ENCODE results near the gene OTX1.

Gene OTX1

DNA sequence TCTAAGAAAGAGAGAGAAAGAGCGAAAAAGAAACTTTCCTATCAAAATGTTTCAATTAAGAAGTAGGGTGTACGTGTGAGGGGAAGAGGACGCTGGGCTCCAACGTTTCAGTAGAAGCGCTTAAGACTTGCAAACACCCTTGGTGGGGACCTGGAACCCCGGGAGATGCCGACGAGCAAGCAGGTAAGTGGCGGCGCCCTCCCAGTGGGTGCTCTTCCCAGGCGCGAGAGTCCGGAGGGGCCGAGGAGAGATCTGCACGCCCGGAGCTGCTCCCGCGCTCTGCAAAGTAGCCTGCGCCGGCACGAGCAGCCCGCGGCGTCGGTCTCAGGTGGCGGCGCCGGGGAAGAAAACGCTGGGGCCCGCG lies 678 bp upstream of the OTX1 start:
- Histone ChIP-seq H3K4me1 (peaks cover 7% of the 10 kb centered on the region), H3K9me3 (no peaks in the 10 kb centered on the region), H3K4me3 (peak overlapping the region; percentile 66), H3K27me3 (ENCODE audit: low read depth) (no peaks in the 10 kb centered on the region), H3K36me3 (replicated peaks) (peaks cover 27% of the 10 kb centered on the region)
- DNase-seq (ENCODE audit: low spot score in 2 of 2) = peak in 1 of 2 experiments; percentile 63
- in situ Hi-C loops (cut with MboI; ENCODE audit: low sequenced_read_pairs) = loop anchor here (25.0 kb wide), 2 partner anchors 263 to 588 kb away; no protein-coding TSS in a partner anchor

DNA sequence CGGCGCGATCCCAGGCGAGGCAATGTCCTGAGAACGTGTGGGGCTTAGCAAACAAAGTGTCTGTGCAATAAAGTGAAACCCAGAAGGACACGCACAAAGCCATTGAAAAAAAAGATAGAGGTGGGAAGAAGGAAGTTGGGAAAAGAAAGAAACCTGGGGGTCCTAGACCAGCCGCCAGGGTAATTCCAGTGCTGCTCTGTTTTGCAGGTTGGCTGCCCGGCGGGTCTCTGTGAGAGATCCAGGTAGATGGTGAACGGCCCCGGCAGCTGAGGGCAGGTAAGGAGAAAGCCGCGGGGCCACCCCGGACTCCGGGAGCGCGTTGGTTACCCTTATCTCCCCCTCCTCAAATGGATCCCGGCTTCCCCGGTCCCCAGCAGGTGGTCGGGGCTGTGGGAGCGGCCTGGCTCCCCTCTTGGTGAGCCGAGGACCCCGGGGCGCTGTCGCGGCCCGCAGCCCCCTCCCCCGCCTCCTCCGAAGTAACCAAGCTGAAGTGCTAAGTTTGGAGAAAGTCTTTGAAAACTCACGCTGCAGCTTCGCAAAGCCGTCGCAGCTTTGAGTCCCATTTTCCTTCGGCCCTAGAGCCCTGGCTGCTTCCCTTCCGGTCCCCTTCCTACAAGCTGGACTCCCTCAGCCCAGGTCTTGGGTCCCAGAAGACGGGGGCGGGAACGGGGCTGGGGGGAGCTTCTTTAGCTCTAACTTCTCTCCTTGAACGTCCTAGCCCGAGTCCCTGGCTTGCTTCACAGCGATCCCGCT lies 588 bp downstream of the OTX1 start:
- in situ Hi-C loops (cut with MboI; ENCODE audit: low sequenced_read_pairs) = no loop called here
- H3K36me3 ChIP-seq (replicated peaks) = peaks cover 39% of the 10 kb centered on the region
- H3K9me3 ChIP-seq = no peaks in the 10 kb centered on the region
- no peaks in the 10 kb centered on the region for H3K27me3 ChIP-seq (ENCODE audit: low read depth)
- H3K4me1 ChIP-seq = peaks cover 7% of the 10 kb centered on the region
- peak; percentile 10 to 45 for DNase-seq (ENCODE audit: low spot score in 2 of 2)
- peak overlapping the region; percentile 66 for H3K4me3 ChIP-seq

DNA sequence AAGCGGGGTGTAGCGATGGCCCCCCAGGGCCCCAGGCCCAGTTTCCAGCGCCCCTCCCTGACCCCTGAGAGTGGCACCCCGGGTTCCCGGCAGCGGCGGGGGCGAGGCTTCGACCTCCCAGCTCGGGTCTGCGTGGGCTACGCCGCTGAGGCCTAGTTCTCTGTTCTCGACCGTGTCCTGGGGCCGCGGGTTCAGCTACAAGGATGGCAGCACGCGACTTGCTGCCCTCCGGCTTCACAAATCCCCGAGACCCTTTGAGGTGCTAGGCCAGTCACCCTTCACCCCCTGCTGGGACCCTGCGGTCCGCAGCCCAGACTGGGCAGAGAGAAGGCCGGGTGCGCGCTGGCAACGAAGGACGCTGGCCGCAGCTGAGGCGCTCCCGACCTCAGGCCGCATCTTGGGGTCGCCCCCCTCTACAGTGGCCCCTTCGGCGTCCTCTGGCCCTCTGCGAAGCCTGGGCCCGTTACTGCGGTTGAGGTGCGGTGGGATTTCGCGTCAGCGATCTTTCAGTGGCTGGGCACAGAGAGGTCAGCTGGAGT lies 1.2 kb downstream of the OTX1 start:
- Histone ChIP-seq H3K4me3 (peak overlapping the region; percentile 66), H3K27me3 (ENCODE audit: low read depth) (no peaks in the 10 kb centered on the region)

DNA sequence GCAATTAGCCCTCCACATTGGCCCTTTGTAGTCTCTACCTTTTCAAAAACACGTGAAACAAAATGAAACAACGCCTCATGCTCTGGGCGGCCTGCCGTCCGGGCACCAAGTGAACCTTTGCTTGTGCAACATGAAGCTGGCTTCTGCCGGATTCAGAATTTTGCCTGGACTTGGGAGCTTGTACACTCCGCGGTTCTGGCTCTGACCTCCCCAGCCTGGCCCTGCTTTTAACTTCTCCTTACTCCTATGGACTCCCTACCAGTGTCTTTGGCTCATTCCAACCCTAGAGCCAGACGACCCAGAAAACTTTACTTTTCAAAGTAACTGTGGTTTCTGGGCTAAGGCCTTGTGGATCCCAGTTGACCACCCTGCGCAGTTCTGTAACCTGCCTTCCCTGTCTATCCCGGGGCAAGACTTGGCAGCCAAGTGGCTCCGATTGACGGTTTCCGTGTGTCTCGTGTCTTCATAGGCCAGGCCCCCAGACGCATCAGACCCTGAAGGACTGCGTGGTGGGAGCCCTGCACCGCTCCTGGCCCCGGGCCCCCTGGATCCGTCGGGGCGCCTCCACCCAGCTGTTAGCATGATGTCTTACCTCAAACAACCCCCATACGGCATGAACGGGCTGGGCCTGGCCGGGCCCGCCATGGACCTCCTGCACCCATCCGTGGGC lies 1.9 kb downstream of the OTX1 start:
- Histone ChIP-seq H3K4me1 (peaks cover 7% of the 10 kb centered on the region), H3K9me3 (no peaks in the 10 kb centered on the region), H3K4me3 (no peak overlapping the region), H3K27me3 (ENCODE audit: low read depth) (no peaks in the 10 kb centered on the region), H3K36me3 (replicated peaks) (peaks cover 49% of the 10 kb centered on the region)
- in situ Hi-C loops (cut with MboI; ENCODE audit: low sequenced_read_pairs) = no loop called here
- no peak for DNase-seq (ENCODE audit: low spot score in 2 of 2)

More for the DNA sequence above, 1.2 kb downstream of the OTX1 start:
- DNase-seq (ENCODE audit: low spot score in 2 of 2) = no peak
- in situ Hi-C loops (cut with MboI; ENCODE audit: low sequenced_read_pairs) = no loop called here
- Histone ChIP-seq H3K36me3 (replicated peaks) (peaks cover 44% of the 10 kb centered on the region), H3K4me1 (peaks cover 7% of the 10 kb centered on the region), H3K9me3 (no peaks in the 10 kb centered on the region)

DNA sequence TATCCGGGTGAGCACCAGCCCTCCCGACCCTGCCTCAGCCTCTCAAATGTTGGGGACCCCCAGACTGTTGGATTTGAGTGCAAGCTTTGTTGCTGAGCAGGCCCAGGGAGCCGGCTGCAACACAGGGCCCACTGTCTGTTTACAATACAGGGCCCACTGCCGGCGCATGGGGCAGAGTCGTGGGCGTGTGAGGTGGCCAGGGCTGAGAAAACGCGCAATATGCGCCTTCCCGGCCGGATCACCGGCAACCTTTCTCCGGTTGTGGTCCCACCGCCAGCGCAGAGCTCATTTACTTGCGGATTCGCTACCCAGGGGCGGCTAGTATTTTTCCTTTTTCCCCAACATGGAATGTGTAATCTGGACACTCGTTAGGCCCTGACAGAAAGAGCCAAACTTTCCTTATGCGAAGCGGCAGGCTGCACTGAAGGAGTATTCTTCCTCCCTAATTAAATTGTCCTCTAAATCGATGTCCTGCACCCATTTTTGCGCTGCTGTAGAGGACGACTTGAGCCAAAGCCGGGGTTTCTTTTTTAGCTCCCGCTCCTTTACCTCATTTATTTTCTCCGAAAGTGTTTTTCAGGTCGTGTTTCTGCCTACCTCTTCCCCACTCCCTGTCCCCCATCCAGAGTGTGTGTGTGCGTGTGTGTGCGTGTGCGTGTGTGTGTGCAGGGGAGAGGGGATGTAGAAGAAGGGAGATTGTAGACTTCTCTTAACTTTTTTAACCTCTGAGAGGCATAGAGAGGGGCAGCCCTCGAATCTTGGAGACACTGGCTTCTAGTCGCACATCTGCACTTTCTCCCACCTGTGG lies 2.7 kb downstream of the OTX1 start:
- Histone ChIP-seq H3K4me1 (peaks cover 7% of the 10 kb centered on the region), H3K36me3 (replicated peaks) (peaks cover 50% of the 10 kb centered on the region), H3K4me3 (no peak overlapping the region), H3K9me3 (no peaks in the 10 kb centered on the region), H3K27me3 (ENCODE audit: low read depth) (no peaks in the 10 kb centered on the region)
- in situ Hi-C loops (cut with MboI; ENCODE audit: low sequenced_read_pairs) = no loop called here
- DNase-seq (ENCODE audit: low spot score in 2 of 2) = no peak

DNA sequence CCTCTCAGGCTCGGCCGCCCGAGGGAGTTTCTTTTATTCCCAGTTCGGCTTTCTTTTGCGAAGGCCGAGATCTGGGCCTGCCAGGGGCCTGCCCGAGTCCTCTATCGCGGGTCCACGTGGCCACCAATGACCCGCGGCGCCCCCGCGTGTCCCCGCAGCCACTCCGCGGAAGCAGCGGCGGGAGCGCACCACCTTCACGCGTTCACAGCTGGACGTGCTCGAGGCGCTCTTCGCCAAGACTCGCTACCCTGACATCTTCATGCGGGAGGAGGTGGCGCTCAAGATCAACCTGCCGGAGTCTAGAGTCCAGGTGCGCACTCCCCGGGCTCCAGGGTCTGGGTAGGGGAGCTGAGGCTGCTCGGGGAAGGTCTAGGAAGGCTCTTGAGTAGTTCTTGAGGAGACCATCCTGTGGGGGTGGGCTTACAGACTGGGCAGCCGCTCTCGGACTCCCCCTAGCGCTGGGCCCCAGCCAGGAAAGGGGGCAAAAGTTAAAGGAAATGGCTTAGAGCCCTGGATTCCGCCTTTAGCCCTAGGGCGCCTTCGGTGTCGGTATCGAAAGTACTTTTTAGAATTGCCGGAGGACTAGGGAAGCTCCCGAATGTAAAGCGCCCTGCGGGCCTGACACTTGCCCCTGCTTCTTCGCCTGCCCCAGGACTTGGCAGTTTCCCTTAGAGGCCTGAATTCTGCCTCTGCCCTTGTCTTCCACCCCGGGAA lies 3.4 kb downstream of the OTX1 start:
- Histone ChIP-seq H3K9me3 (no peaks in the 10 kb centered on the region), H3K4me1 (peaks cover 4% of the 10 kb centered on the region; the same call in 1 of the 2 replicates)

DNA sequence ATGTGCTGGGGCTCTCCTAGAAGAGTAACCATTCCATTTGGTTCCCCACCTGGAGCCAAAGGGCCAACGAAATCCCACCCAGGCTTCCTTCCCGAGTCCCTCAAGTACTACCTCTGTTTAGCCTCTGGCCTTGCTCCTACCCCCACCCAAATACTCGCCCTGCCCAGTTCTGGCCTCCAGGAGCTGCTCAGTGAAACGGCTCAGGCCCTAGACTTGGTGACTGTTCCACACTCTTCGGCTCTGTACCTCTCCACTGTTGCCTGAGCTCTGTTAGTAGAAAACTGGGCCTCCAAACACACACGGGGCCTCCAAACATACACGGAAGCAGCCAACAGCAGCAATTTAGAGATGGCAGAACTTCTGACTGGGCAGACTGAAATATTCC lies 4.2 kb downstream of the OTX1 start:
- peaks cover 50% of the 10 kb centered on the region for H3K36me3 ChIP-seq (replicated peaks)
- no peak for DNase-seq (ENCODE audit: low spot score in 2 of 2)
- no peak overlapping the region for H3K4me3 ChIP-seq
- no peaks in the 10 kb centered on the region for H3K4me1 ChIP-seq
- no peaks in the 10 kb centered on the region for H3K27me3 ChIP-seq (ENCODE audit: low read depth)
- in situ Hi-C loops (cut with MboI; ENCODE audit: low sequenced_read_pairs) = no loop called here
- no peaks in the 10 kb centered on the region for H3K9me3 ChIP-seq

More for the DNA sequence above, 3.4 kb downstream of the OTX1 start:
- DNase-seq (ENCODE audit: low spot score in 2 of 2) = no peak
- Histone ChIP-seq H3K36me3 (replicated peaks) (peaks cover 50% of the 10 kb centered on the region), H3K27me3 (ENCODE audit: low read depth) (no peaks in the 10 kb centered on the region), H3K4me3 (no peak overlapping the region)
- in situ Hi-C loops (cut with MboI; ENCODE audit: low sequenced_read_pairs) = no loop called here

DNA sequence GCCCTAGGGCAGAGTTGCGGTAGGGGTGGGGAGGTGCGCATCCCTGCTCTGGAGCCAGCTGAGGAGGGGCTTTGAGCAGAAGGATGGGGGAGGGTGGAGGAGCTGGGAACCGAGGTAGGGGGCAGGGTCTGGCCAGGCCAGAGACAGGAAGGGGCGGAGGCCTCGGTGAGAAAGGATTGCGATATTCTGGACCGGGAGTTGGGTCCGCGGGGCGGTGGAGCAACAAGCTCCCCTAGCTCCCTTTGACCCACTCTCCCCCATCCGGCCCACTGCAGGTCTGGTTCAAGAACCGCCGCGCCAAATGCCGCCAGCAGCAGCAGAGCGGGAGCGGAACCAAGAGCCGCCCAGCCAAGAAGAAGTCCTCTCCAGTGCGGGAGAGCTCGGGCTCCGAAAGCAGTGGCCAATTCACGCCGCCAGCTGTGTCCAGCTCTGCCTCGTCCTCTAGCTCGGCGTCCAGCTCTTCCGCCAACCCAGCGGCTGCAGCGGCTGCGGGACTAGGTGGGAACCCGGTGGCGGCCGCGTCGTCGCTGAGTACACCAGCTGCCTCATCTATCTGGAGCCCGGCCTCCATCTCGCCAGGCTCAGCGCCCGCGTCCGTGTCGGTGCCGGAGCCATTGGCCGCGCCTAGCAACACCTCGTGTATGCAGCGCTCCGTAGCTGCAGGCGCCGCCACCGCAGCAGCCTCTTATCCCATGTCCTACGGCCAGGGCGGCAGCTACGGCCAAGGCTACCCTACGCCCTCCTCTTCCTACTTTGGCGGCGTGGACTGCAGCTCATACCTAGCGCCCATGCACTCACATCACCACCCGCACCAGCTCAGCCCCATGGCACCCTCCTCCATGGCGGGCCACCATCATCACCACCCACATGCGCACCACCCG lies 4.8 kb downstream of the OTX1 start:
- no peaks in the 10 kb centered on the region for H3K27me3 ChIP-seq (ENCODE audit: low read depth)
- DNase-seq (ENCODE audit: low spot score in 2 of 2) = no peak
- H3K36me3 ChIP-seq (replicated peaks) = peaks cover 50% of the 10 kb centered on the region
- no peaks in the 10 kb centered on the region for H3K9me3 ChIP-seq
- in situ Hi-C loops (cut with MboI; ENCODE audit: low sequenced_read_pairs) = no loop called here
- H3K4me1 ChIP-seq = no peaks in the 10 kb centered on the region; the same call in 1 of the 2 replicates
- no peak overlapping the region for H3K4me3 ChIP-seq

DNA sequence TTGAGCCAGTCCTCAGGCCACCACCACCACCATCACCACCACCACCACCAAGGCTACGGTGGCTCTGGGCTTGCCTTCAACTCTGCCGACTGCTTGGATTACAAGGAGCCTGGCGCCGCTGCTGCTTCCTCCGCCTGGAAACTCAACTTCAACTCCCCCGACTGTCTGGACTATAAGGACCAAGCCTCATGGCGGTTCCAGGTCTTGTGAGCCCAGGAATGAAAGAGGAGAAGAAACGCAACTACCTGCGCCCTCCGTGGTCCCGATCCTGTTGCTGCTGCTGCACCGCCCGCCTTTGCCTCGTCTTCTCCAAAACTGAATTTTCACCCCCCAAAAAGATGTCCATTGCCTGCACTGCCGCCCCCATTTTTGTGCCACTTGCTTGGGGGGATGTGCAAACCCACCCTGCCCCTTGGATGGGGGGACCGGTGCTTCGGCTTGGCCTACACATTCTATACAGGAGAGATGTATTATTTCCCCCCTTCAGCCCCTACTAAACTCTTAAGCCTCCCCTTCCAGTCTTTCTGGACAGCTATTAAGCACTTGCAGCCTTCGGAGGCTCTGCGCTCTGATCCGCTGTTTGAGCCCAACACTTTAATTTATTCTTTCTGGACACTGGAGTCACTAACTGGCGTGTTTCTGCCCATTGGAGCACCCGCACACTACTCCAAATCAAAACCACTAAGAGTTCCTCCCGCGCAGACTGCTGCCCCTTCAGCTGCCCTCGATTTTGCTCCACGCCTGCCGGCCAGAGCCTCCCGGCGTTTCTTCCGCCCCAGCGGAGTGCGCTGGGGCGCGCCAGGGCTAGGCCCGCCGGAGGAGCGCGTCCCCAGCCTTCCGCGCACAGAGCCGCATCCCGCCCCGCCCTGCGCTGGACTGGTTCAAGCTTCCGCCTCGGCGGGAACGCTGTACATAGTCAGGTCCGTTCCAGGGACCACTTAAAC lies 5.7 kb downstream of the OTX1 start:
- Histone ChIP-seq H3K4me1 (no peaks in the 10 kb centered on the region; the same call in 1 of the 2 replicates), H3K36me3 (replicated peaks) (peaks cover 50% of the 10 kb centered on the region), H3K4me3 (no peak overlapping the region), H3K9me3 (no peaks in the 10 kb centered on the region), H3K27me3 (ENCODE audit: low read depth) (no peaks in the 10 kb centered on the region)
- no peak for DNase-seq (ENCODE audit: low spot score in 2 of 2)
- in situ Hi-C loops (cut with MboI; ENCODE audit: low sequenced_read_pairs) = no loop called here

DNA sequence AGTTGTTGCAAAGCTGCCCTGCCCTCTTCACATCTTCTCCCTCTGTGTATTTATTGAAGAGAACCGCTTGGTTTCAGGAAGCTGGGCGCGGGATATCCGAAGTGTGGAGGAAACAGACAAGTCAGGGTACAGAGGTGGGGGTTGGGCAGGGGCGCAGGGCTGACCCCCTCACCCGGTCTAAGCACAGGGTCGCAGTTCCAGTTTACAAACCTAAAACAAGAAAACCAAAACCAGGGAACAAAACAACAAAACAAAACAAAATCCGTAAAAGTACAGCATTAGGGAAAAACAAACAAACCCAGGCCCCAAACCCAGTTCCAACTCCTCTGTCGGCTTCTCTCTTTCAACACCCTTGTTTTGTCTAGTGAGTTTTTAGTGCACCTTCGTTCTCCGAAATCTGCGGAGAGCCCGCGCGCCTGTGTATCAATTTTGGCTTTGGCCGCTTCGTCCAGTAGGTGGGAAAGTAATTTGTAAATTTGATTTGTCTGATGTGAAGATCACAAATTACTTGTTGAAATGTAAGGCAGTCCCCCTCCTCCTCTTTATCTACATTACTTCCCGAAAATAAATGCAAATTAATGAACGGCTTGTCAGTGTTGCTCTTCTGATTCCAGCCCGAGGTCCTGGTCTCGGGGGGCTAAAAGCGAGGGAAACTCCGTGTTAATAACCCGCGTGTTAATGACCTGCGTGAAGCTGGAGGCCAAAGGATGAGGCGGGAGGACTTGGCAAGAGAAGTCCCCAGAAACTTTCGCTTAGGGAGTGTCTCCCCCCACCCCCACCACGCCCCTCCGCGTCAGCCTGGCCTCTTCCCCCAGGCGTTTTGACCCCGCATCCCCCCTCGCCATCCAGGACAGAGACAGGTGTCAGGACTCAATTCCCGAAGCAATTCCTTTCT lies 6.9 kb downstream of the OTX1 start:
- Histone ChIP-seq H3K4me3 (no peak overlapping the region), H3K4me1 (no peaks in the 10 kb centered on the region; the same call in 1 of the 2 replicates), H3K27me3 (ENCODE audit: low read depth) (no peaks in the 10 kb centered on the region), H3K9me3 (no peaks in the 10 kb centered on the region), H3K36me3 (replicated peaks) (peaks cover 46% of the 10 kb centered on the region)
- no peak for DNase-seq (ENCODE audit: low spot score in 2 of 2)
- in situ Hi-C loops (cut with MboI; ENCODE audit: low sequenced_read_pairs) = no loop called here

All from HAP-1 (cell line).